Inferior parietal cortex (tissue), 1 donor: ENCODE results near the gene LDLR.

ENCODE experiments used
- DNase-seq: peaks from one replicate; pipeline ENCODE4 v3.0.0-alpha.2; 2016; ENCODE audit errors: extremely low spot score

Gene LDLR

DNA sequence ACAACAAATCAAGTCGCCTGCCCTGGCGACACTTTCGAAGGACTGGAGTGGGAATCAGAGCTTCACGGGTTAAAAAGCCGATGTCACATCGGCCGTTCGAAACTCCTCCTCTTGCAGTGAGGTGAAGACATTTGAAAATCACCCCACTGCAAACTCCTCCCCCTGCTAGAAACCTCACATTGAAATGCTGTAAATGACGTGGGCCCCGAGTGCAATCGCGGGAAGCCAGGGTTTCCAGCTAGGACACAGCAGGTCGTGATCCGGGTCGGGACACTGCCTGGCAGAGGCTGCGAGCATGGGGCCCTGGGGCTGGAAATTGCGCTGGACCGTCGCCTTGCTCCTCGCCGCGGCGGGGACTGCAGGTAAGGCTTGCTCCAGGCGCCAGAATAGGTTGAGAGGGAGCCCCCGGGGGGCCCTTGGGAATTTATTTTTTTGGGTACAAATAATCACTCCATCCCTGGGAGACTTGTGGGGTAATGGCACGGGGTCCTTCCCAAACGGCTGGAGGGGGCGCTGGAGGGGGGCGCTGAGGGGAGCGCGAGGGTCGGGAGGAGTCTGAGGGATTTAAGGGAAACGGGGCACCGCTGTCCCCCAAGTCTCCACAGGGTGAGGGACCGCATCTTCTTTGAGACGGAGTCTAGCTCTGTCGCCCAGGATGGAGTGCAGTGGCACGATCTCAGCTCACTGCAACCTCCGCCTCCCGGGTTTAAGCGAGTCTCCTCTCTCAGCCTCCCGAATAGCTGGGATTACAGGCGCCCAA, at the start of gene LDLR:
Gene LDLR (plus strand): TSS at position 210 of the 760 bp plus-strand sequence. CDS start 86 bp downstream, at position 296.
- peak; percentile 84 for DNase-seq

DNA sequence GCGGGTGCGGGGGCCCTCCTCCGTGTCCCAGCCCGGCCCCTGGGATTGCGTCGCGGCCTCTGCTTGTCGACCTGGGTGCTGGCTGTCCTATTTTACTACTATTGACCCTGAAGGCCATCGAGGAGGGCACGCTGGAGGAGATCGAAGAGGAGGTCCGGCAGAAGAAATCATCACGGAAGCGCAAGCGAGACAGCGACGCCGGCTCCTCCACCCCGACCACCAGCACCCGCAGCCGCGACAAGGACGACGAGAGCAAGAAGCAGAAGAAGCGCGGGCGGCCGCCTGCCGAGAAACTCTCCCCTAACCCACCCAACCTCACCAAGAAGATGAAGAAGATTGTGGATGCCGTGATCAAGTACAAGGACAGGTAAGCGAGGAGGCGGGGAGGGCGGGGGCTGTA, 48.1 kb upstream of the LDLR start:
- DNase-seq: no peak

DNA sequence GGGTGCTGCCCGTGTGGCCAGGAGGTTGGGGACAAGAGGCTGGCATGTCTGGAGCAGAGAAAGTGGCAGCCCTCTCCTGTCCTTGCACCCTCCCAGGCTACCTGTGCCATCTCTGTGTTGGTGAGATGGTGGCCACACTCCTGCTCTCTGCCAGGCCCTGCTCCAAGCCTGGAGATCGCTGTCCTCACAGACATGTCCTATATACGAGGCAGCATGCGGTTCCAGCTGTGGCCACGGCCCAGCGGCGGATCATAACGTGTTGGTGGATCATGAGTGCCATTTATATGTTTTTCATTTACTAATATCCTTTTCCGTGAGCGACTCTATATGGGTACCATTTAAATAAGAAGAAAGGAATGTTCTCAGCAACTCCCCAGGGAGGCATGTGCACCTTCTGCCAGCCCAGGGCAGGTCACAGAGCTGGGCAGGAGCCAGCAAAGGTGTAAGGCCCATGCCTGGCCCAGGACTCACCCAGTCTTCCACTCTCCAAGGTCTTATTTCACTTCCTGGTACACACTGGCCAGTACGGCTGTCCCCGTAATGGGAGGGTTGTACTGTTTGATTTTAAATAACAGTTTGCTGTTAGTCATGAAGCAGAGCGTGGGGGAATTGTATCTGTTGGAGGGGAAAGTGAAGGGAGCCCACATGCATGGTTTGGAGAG, 47.2 kb upstream of the LDLR start:
- no peak for DNase-seq

DNA sequence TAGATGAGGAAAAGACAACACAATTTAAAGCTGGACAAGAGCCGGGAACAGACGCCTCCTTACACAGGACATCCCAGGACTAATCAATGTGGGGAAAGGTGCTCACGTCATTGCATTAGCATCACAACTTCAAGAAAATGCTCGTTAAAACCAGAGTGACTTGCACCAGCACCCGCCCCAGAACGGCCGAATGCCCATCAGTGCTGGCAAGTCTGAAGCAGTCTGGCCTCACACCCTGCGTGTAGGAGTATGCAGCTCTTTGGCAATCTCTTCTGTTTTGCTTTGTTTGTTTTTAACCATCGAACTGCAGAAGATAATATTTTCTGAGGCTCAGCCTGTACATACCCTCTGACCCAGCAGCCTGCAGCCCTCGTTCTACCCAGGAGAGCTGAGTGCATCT, 44.8 kb upstream of the LDLR start:
- no peak for DNase-seq

DNA sequence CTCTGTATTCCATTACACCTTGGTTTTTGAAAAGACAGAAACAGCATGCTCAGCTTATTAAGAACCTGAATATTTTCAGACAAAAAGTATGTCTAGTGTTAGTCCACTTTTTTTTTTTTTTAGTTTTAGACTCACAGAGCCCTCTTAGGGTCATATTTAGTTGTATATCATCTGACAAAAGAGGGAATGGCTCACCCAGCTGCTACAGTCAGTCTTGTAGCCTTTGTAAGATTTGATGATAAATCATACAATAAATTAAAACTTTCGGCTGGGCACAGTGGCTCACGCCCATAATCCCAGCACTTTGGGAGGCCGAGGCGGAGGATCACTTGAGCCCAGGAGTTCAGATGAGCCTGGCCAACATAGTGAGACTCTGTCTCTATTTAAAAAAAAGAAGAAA, 43.7 kb upstream of the LDLR start:
- no peak for DNase-seq

DNA sequence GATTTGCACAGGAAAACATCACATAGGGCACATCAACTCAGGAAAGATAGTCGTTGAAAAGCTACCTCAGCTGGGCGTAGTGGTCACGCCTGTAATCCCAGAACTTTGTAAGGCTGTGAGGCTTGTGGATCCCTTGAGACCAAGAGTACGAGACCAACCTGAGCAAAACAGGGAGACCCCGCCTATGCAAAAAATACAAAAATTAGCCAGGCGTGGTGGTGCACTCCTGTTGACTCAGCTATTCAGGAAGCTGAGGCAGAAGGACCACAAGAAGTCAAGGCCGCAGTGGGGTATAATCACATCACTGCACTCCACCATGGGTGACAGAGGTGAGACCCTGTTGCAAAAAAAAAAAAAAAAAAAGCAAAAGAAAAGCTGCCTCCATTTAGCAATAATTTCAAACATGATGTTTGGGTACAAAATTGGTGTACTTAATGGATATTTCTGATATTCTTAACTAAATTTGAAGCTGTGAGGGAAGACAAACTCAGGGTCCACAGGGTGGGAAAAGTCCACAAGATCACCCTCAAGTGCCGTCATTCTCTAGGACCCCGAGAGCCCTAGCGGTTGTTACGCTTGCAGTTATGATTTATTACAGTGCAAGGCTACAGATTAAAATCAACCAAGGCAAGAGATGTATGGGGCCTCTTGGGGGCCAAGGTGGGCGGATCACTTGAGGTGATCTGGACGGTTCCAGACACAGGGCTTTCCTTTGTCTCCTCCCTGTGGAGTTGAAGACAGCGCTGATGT, 42.5 kb upstream of the LDLR start:
- no peak for DNase-seq

DNA sequence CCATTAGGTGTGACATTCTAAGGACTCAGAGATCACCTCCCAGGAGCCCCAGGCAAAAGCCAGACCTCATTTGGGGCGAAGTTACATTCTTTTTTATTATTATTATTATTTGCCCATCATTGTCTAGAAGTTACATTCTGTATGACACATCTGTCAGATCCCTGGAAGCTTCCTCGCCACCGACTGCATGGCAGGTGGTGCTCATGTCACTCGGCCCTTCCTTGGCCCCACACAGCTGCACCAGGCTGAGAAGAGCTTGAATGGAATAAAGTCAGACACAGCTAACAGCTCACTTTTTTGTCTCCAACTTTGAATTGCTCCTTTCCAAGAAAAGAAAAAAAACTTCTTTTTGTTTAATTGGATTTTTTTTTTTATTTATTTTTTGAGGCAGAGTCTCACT, 41.4 kb upstream of the LDLR start:
- no peak for DNase-seq

DNA sequence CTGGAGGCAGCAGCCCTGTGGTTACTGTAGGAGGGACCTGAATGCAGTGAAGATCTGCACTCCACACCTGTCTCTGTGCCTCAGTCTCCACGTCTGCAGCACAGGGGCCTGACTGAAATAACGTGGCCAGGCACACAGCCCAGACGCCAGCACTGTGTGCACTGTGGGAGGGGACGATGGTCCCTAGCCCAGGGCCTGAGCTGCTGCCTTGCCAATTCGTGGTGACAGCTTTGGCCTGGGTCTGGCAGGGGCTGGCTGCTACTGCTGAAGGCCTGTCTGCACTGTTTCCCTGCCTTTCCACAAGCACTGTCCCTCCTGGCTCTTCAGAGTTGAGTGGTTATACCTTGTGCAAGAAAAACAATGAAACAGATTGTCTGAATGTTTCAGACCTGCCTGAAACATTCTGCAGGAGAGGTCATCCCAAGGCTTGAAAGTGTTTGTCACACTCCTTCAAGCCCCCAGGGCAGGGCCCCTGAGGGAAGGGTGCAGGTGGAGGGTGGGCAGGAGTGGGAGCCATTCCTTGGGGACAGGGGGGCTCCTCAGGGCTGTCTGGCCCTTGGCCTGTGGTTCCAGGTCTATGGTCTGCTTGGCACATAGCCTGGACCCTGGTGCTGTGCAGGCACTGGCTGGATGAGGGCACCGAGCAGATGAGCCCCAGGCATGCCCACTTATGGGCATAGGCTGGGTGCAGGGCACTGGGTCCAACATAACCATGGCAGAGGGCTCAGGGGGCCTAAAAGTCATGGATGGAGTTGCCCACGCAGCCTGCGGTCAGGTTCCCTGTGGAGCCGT, 38.7 kb upstream of the LDLR start:
- no peak for DNase-seq

DNA sequence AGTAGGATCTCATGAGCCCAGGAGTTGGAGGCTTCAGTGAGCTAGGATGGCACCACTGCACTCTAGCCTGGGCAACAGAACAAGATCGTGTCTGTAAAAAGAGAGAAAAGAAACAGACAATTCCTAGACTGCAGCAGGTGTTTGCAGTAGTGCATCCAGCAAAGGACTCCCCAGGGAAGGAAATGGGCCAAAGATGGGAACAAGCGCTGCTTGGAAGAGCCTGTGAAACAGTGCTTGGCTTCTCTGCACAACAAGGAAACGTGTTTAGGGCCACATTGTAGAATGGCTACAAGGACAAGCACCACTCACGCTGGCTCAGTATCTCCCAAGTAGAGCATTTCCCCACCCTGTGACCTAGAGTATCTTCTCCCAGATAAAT, 35.5 kb upstream of the LDLR start:
- DNase-seq: no peak

DNA sequence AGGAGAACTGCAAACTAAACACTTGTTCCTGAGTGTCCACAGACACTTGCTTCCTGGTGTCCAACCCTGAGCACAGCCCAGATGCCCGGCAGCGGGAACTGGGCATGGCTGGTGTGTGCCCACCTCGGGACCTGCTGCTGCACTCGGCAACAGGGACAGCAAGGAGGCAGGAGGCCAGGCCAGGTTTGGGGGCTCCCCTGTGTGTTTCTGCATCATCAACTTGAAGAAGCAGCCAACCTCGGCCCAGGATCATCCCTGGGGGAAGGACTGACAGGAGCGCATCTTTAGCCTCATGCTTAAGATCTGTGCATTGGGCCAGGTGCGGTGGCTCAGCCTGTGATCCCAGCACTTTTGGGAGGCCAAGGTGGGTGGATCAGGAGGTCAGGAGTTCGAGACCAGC, 35.1 kb upstream of the LDLR start:
- no peak for DNase-seq

DNA sequence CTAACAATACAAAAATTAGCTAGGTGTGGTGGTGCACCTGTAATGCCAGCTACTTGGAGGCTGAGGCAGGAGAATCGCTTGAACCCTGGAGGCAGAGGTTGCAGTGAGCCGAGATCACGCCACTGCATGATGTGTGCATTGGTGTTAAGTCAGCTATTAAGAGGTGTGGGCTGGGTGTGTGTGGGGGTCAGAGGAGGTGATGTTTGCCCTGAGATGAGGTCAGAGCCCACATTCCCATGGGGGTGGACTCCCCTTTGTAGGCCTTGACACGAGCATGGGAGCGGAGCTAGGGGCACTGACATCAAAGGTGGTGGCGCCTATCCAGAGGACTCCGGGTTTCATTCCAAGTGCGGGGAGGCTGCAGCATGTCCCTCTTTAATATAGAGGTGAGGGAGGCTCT, 34.6 kb upstream of the LDLR start:
- no peak for DNase-seq

DNA sequence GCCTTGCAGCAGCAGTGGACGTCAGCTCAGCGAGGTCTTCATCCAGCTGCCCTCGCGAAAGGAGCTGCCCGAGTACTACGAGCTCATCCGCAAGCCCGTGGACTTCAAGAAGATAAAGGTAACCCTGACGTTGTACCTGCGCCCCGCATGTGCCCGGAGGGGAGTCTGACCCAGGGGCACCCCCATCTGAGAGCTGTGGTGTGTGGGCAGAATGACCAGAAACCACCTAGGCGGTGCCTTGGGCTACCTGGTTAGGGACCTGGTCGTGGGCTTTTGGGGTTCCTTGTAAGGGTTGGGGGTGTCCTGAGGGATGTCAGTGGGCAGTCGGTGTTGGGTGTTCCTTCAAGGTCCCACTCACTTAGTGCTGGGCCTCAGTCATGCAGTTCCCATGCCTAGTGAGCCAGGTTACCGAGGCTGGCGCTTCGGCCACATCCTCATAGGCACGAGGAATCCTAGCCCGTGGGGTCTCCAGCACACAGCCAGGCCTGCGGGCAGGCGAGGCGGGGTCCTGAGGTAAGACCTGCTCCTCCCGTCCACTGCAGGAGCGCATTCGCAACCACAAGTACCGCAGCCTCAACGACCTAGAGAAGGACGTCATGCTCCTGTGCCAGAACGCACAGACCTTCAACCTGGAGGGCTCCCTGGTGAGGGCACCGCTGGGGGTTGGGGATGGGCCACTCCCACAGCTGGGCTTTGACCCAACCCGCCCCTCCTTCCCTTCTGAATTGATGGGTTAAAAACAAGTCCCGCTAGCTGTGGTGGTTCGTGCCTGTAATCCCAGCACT, 30.8 kb upstream of the LDLR start:
- no peak for DNase-seq

DNA sequence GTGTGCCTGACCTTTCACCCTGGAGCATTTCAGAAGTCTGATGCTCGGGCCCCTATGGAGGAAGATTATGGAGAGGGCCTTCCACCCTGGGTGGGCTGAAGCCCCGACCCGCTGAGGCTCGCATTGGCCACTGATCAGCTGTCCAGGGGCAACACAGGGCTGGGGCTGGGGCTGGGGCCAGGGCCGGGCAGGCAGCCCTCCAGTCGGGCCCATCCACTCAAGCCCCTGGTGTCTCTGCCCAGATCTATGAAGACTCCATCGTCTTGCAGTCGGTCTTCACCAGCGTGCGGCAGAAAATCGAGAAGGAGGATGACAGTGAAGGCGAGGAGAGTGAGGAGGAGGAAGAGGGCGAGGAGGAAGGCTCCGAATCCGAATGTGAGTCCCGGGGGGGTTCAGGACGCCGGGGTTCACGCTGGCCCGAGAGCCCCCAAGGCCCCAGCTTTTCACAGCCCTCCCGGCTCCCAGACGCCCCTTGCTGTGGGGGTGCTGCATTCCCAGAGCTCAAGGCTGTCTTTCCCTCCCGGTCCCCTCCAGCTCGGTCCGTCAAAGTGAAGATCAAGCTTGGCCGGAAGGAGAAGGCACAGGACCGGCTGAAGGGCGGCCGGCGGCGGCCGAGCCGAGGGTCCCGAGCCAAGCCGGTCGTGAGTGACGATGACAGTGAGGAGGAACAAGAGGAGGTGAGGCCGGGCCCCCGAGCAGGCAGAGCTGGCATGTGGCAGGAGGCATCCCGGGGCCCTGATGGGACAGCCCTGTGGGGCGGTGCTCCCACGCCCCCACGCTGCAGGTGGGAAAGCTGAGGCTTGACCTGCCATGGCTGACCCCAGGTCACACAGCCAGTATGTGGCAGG, 29.5 kb upstream of the LDLR start:
- DNase-seq: no peak

DNA sequence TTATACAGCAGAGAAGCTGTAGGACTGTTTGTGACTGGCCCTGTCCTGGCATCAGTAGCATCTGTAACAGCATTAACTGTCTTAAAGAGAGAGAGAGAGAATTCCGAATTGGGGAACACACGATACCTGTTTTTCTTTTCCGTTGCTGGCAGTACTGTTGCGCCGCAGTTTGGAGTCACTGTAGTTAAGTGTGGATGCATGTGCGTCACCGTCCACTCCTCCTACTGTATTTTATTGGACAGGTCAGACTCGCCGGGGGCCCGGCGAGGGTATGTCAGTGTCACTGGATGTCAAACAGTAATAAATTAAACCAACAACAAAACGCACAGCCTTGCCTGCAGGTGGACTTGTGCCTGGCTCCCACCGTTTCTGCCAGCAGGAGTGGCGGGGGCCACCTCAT, 27.3 kb upstream of the LDLR start:
- DNase-seq: no peak

DNA sequence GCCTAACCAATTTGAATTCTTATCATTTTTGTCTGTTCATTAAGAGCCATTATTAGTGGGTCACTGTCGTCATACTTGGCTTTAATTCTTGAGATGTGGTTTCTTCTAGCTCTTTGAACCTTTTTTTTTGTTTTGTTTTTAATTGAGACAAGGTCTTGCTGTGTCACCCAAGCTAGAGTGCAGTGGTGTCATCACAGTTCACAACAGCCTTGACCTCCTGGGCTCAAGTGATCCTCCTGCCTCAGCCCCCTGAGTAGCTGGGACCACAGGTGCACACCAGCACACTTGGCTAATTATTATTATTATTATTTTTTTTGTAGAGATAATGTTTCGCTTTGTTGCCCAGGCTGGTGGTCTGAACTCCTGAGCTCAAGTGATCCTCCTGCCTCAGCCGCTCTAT, 25.8 kb upstream of the LDLR start:
- no peak for DNase-seq

DNA sequence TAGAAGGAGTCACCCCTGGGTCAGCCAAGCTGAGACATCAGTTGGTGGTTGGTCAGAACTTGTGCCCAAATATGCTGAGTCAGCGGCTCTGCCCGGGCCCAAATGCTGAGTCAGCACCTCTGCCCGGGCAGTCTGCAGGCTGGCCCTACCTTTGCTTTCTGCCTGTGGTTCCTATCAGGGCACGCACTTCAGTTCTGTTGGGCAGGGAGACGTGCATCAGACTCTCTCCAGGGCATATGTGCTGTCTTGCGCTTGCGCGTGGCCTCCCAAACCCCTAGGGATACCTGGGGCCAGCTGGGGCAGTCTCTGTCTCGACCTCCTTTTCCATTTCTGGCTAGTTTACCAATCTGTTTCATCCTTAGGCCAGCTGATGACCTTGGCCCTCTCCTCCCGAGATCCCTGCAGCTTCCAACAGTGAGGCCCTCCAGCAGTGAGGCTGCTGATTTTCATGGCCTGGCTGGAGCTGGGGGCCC, 24.4 kb upstream of the LDLR start:
- DNase-seq: no peak

DNA sequence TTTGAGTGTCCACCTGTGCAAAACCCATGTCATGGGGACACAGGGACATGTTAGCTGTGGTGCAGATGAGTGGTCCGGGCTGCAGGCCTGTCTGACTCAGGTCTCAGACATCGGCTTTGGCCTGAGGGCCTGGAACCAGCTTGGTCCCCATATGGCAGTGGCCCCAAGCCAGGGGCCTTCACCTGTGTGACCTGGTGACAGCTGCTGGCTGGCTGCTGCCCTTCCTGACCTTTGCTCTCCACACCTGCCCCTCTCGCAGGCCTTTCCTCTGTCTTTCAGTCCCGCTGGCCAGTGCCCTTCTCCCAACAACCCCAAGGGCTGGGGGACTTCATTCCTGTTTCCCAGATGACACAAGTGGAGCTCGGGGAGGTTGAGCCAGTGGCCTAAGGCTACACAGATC, 22.9 kb upstream of the LDLR start:
- DNase-seq: no peak

DNA sequence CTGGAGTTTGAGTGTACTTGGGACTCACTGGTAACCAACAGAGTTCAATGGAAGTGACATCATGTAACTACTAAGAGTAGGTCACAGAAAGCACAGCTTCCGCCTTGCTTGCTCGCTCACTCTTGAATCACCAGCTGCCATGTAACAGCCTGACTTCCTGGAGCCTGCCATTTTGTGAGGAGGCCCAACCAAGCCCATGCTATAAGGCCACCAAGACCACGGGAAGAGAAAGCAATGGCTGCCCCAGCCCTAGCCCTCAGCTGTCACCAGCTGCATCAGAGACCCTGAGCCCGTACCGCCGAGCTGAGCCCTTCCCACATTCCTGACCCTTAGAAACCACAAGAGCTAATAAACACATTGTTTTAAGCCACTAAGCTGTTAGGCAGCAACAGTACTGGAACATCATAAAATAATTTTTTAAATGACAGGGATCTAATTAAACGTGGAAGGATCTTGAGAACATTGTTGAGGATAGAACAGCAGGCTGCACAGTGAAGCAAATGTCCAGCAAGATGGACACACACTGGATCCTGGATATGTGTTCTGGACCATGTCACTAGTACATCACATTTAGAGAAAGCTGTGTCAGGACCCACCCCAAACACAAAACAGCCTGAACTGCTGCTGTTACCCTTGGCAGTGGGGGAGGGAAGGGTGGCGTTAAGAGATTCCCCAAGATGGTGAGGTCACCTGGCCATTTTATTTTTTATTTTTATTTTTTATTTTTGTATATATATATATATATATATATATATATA, 21.7 kb upstream of the LDLR start:
- DNase-seq: no peak

DNA sequence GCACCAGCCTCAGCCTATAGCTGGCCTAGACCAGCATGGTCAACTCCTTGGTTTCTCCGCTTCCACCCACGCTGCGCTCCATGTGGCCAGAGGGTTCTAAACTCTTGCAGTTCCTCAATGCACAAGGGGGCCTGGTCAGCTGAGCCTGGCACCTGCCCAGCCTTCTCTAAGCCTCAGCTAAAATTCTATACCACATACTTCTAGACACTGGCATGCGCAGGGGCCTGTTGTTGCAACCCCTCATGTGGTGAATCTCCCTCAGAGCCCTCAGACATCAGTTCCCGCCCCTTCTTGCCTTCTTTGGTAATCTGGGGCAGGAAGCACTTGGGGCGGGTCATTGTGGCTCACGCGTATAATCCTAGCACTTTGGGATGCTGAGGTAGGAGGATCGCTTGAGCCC, 19.7 kb upstream of the LDLR start:
- no peak for DNase-seq

DNA sequence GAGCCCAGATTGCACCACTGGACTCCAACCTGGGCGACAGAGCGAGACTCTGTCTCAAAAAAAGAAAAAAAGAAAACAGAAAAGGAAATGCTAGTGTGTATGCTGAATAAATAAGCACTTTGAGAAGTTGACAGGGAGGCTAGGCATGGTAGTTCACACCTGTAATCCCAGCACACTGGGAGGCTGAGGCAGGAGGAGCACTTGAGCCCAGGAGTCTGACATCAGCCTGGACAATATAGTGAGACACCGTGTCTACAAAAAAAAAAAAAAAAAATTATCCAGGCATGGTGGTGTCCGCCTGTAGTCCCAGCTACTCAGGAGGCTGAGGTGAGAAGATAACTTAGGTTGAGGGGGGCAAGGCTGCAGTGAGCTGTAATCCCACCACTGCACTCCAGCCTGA, 19.1 kb upstream of the LDLR start:
- DNase-seq: no peak
